ENCODE data around the gene SDHB.

SDHB gene

GRCh38 chr1:16981269-16981849, 72.5 kb downstream of the SDHB start:
- no peak for FAIRE-seq

- no peak for FAIRE-seq
These were observed 73.2 kb downstream of the SDHB start, which contains the start of gene MFAP2 for GRCh38 chr1:16980473-16981268. Gene MFAP2 (minus strand): TSS chr1:16980620. CDS start chr1:16978273, 2,347 bp downstream.

- no peak for FAIRE-seq
These were observed 74.1 kb downstream of the SDHB start for GRCh38 chr1:16979475-16980327.

- FAIRE-seq, result no peak
These were observed 75.0 kb downstream of the SDHB start for GRCh38 chr1:16978567-16979474.

GRCh38 chr1:16978139-16978538, 75.7 kb downstream of the SDHB start:
- no peak for FAIRE-seq

- FAIRE-seq, result no peak
These were observed 76.5 kb downstream of the SDHB start for GRCh38 chr1:16977377-16977776.

- FAIRE-seq, result no peak
These were observed 76.9 kb downstream of the SDHB start for GRCh38 chr1:16976966-16977365.

- no peak for FAIRE-seq
These were observed 78.0 kb downstream of the SDHB start for GRCh38 chr1:16975838-16976237.

GRCh38 chr1:16975211-16975610, 78.6 kb downstream of the SDHB start:
- FAIRE-seq, result no peak

- FAIRE-seq, result no peak
These were observed 80.6 kb downstream of the SDHB start for GRCh38 chr1:16973215-16973614.

- FAIRE-seq, result no peak
These were observed 81.5 kb downstream of the SDHB start for GRCh38 chr1:16972189-16972895.

- no peak for FAIRE-seq
These were observed 82.3 kb downstream of the SDHB start for GRCh38 chr1:16971341-16972188.

- no peak for FAIRE-seq
These were observed 83.5 kb downstream of the SDHB start for GRCh38 chr1:16970132-16970910.

- no peak for FAIRE-seq
These were observed 84.2 kb downstream of the SDHB start for GRCh38 chr1:16969651-16970050.

- FAIRE-seq, result no peak
These were observed 84.7 kb downstream of the SDHB start for GRCh38 chr1:16969057-16969611.
